NCI-H2029 treated with DMSO at 0.1 percent for 48 hours (cell line): Measurements from ENCODE around the gene KDM4C.
"Not testable (repeated sequence)": the region's sequence is repeated elsewhere in the genome, so short reads cannot be mapped to it uniquely, and the experiment has no call there.

Experiments used
- DNase-seq: peaks from one replicate; lab custom pipeline; 2025; lab: John Stamatoyannopoulos, UW

KDM4C gene

GRCh38 chr9:6757456-6758247 lies at the start of gene KDM4C:
TSS of gene KDM4C (plus strand) at chr9:6757973. CDS start at chr9:6792989, 35,016 bp downstream.
- DNase-seq, result peak; percentile 30

GRCh38 chr9:6708732-6709131 lies 49.0 kb upstream of the KDM4C start:
- no peak for DNase-seq

GRCh38 chr9:6711403-6711802 lies 46.4 kb upstream of the KDM4C start:
- DNase-seq, result no peak

GRCh38 chr9:6712041-6712440 lies 45.7 kb upstream of the KDM4C start:
- DNase-seq, result no peak

GRCh38 chr9:6714176-6714575 lies 43.6 kb upstream of the KDM4C start:
- no peak for DNase-seq

GRCh38 chr9:6715153-6715754 lies 42.5 kb upstream of the KDM4C start:
- not testable (repeated sequence) for DNase-seq

- peak; percentile 15 for DNase-seq
Measured at GRCh38 chr9:6715755-6716643, 41.8 kb upstream of the KDM4C start.

- no peak for DNase-seq
Measured at GRCh38 chr9:6716766-6717165, 41.0 kb upstream of the KDM4C start.

GRCh38 chr9:6723881-6724420 lies 33.8 kb upstream of the KDM4C start:
- DNase-seq, result no peak

- DNase-seq, result no peak
Measured at GRCh38 chr9:6733257-6733656, 24.5 kb upstream of the KDM4C start.

GRCh38 chr9:6733831-6734230 lies 23.9 kb upstream of the KDM4C start:
- DNase-seq, result no peak

- DNase-seq, result no peak
Measured at GRCh38 chr9:6735422-6735821, 22.4 kb upstream of the KDM4C start.

- no peak for DNase-seq
Measured at GRCh38 chr9:6739218-6739617, 18.6 kb upstream of the KDM4C start.

GRCh38 chr9:6748861-6749260 lies 8.9 kb upstream of the KDM4C start:
- not testable (repeated sequence) for DNase-seq

- DNase-seq, result not testable (repeated sequence)
Measured at GRCh38 chr9:6754861-6755260, 2.9 kb upstream of the KDM4C start.

GRCh38 chr9:6757132-6757455 lies 679 bp upstream of the KDM4C start:
- no peak for DNase-seq

- DNase-seq, result no peak
Measured at GRCh38 chr9:6758248-6758497, 400 bp downstream of the KDM4C start.

GRCh38 chr9:6758498-6759184 lies 868 bp downstream of the KDM4C start:
- DNase-seq, result no peak

- no peak for DNase-seq
Measured at GRCh38 chr9:6759185-6759977, 1.6 kb downstream of the KDM4C start.

GRCh38 chr9:6761306-6761705 lies 3.5 kb downstream of the KDM4C start:
- no peak for DNase-seq

- DNase-seq, result no peak
Measured at GRCh38 chr9:6763244-6763643, 5.5 kb downstream of the KDM4C start.
